HG02798 (cell line): ENCODE data around the gene VPS13D.

Source experiments
- ATAC-seq: cut with Tn5 transposase; IDR thresholded peaks from one replicate; pipeline ENCODE4 v1.9.1; 2021; ENCODE audit warnings: mild to moderate bottlenecking; ENCODE audit not compliant: unreplicated experiment, poor library complexity

VPS13D gene

DNA sequence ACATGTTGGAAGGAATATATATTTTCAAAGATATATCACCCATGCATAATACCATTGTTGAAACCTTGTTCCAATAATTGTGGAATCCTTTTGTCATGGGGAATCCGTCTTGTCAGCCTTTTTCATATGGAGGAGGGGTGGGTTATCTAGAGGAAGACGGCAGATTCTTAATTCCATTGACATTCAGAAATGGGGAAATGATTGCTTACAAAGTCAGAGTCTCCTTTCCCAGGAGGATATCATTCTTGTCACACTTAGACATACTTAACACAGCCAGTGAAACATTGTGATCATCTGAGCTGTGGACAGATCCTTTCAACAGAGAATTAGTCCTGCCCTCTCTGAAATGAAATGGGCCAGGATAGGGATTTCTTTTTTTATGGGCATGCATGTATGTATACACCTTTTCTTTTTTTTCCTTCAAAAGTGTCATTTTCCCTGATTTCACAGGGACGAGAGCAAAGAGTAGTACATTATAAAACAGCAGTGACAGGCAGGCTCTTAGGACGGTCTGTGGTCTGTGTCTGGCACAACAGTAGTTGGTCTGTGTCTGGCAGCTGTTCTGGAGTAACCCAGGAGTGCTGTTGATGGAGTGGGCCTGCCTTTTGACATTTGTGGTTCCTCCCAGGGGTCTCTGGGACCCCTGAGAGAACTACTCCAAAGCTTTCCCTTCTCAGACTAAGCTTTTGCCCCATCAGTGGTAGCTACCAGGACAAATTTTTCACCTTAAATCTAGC, 50.1 kb downstream of the VPS13D start:
- no peak for ATAC-seq

DNA sequence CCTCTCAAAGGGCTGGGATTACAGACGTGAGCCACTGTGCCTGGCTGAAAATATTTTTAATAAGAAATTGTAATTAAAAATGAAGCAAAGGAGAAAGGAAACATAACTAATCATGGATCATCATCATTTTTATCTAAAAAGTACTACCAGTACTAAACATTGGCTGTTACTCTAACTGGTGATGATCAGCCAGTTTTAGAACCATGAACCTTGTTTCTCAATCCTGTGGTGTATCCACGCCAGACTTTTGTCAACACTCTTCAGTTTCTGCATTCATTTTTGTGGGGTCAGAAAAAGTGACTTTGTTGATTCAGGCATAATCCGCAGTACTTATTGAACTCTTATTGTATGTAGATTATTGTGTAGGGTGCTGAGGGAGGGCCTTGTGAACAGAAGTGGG, 52.3 kb downstream of the VPS13D start:
- ATAC-seq, result no peak

DNA sequence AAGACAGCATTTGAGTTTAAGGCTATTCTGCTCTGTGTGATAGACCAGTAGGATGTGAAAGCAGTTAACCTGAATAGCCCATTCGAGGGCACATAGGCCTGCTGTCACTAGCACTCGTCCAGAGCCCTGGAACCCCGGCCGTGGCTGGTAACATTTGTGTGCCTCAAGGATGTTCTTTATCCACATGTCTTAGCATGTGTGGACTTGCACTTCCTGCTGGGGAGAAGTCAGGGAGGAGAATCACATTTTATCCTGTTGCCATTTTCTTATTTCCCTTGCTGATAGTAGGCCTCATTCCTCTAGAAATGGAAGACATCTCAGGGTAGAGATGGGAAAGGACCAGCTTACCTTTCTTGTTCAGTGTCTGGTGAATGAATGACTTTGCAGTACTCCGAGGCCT, 54.7 kb downstream of the VPS13D start:
- ATAC-seq, result no peak

DNA sequence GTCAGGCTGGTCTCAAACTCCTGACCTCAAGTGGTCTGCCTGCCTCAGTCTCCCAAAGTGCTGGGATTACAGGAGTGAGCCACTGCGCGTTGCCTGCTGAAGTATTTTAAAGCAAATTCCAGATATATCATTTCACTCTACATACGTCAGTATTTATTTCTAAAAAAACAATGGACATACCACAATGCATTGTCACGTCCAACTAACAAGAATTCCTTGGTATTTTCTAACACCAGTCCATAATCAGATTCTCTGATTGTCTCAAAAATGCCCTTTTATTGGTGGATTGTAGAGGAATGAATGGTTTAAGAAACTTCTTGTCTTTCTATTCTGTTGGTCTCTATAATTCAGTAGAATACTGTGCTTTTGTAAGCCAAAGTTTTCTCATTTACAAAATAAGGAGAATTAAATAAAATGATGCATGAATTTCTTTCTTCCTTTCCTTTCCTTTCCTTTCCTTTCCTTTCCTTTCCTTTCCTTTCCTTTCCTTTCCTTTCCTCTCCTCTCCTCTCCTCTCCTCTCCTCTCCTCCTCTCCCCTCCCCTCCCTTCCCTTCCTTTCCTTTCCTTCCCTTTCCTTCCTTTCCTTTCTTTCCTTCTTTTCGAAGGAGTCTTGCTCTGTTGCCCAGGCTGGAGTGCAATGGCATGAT, 55.8 kb downstream of the VPS13D start:
- no peak for ATAC-seq

DNA sequence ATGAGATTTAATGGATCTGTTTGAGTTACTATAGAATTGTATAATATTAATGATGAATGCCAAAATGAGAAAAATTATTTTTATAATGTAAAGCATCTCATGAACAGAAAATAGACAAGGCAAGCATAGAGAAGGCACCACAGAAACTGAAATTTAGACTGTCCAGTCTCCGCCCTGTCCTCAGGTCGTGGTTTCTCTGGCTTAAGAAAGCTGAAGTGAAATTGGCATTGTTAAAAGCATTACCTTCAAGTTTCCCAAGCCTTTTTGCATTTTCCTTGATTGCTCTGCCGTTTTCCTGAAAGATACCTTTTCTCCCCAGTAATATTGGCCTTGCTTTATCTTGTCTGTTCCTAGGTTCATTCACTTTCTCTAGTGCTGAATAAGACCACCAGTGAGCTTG, 58.0 kb downstream of the VPS13D start:
- no peak for ATAC-seq

DNA sequence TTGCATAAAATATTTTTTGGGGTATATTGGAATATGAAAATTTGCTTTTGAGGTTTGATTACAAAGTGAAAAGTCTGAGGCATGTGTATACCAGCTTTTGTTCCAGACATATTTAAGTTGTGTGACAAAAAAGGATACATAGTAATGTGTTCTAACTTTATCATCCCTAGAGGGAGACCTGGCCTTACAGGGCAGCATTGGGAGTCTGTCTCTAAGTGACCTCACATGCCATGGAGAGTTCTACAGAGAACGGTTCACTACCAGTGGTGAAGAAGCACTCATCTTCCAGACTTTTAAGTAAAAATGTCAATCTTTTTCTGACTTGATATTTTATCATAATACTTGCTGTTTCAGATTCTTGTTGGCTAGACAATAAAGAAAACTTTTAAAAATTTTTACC, 61.0 kb downstream of the VPS13D start:
- ATAC-seq, result no peak

DNA sequence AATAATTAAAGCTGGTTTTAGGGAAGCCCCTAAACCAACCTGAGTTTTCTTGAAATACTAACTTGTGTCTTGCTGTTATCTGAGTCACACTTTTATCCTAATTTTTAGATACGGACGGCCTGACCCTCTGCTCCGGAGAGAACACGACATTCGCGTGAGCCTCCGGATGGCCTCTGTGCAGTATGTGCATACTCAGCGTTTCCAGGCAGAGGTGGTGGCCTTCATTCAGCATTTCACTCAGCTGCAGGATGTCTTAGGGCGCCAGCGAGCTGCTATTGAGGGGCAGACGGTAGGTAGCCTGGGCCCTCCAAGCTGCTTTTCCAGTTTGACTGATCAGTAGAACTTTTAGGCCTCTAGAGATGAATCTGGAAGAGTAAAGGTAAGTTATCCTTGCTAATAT, 63.6 kb downstream of the VPS13D start:
- ATAC-seq, result no peak

DNA sequence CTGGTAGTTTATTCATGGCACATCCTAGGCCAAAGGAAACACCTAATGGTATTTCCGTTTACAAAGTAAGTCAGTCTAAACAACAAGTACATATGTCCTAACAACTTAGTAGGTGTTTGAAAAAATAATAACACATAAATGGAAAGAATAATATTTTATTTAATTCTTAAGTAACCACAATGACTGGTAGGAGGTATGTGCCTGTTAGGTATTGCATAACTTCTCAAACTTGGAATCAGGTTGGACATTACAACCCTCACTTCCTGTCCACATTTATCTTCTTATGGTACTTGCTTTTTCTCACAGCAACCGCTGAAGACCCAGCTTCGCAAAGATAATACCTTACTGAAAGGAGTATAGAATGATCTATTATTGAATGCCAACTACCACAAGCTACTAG, 64.2 kb downstream of the VPS13D start:
- ATAC-seq, result no peak

DNA sequence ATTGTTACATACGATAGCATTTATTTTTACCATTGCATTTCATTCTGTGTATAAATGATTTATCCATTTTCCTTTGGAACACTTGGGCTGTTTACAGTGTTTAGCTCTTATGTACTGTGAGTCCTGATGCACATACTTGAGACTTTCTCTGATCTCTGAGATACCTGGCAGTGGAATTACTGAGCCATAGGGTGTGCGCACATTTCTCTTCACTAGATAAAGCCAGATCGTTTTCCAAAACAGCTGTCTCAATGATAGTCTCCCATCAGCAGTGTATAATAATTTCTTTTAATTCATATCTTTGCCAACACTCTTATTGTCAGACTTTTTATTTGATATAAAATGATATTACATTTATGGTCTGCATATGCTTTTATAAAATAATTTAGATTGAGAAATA, 66.2 kb downstream of the VPS13D start:
- no peak for ATAC-seq

DNA sequence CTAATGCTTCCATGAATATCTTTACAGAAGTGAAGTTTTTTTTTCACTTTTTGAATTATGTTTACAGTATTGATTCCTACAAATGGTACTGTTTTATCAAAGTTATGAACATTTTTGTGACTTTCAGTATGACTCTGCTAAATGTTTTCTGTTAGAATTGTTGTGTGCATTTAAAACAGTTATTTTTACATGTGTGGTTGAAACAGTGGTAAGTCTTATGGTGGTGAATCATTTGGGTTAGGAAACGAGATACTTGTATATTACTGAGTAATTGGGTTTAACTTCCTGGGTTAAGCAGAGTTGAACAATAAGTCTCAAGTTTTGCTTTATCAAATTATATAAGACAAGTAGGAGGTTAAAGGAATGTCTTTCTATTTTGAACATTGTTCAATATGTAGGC, 66.8 kb downstream of the VPS13D start:
- ATAC-seq, result peak; percentile 43

DNA sequence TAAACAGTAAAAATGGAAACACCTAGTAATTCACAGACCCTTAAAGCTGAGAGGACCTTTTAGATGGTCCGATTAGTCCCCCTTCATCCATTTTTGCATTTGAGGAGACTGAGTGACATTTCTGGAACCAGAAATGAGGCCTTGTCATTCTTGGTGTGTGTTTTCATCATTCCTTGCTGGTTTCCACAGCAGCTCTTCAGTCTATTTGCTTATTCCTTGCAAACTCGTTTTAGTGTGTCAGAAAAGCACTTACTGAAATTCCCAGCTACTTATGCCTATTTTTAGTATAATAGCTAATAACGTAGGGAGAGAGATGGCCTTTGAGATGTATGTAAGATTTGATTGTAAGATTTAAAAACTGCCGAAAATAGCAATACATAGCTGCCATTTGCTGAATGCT, 70.9 kb downstream of the VPS13D start:
- ATAC-seq, result no peak

DNA sequence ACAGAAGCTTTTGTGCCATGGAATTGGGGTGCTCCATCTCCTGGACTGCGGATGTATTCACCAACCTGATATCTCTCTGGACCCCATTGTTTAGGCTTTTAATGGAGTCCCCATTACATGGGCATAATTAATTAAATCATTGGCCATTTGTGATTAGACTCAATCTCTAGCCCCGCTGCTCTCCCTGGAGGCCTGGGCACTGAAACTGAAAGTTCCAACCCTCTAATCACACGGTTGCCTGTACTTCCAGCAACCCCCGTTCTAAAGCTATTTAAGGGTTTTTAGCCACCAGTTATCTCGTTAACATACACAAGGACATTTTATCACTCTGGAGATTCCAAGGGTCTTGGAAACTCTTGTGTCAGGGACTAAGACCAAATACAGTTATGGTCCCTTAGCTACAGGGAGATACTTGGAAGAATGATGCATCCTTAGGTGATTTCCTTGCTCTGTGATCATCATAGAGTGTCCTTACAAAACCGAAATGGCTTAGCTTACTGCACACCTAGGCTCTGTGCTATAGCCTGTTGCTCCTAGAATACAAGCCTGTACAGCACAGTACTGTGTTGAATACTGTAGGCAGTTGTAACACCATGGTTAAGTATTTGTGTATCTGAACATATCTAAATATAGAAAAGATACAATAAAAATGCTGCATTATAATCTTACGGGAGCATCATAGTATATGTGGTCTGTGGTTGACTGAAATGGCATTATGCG, 71.8 kb downstream of the VPS13D start:
- ATAC-seq, result no peak

DNA sequence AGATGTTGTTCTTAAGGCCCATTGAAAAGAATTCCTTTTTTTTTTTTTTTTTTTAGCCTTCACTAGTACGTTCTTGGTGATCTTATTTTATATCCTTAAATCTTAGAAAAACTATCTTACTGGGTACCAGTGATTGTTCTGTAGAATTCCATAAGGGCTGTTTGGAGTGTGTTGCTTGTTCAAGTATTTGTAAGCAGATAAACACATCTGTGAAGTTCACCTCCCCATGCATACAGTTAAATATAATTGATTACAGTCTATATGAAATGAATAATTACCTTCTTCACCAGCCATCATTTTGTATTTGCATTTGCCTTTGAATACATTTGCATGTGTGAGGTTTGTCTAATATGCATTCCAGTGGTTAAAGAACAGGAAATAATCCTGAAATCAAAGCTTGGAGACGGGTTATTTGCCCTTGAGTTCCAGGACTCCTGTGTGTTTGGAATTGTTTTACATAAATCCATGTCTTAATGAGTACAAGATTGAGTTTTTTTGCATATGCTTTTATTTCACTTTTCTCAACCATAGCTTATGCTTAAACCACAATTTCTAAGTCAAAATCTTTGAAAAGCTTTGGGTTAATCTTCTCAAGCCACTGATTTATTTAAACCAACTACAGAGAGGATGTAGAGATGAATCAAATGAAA, 73.1 kb downstream of the VPS13D start:
- no peak for ATAC-seq

DNA sequence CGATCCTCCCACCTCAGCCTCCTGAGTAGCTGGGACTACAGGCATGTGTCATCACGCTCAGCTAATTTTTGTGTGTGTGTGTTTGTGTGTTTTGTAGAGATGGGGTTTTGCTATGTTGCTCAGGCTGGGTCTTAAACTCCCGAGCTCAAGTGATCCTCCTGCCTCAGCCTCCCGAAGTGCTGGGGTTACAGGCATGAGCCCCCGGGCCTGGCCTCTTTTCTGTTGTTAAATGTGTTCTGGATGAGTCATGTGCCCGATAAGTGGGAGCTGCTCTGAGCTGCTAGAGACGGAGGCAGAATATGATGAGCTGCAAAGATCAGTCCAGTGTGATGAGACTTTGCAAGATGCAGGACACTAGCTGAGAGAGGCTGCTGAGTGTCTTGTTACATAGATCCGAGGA, 75.5 kb downstream of the VPS13D start:
- ATAC-seq, result no peak

DNA sequence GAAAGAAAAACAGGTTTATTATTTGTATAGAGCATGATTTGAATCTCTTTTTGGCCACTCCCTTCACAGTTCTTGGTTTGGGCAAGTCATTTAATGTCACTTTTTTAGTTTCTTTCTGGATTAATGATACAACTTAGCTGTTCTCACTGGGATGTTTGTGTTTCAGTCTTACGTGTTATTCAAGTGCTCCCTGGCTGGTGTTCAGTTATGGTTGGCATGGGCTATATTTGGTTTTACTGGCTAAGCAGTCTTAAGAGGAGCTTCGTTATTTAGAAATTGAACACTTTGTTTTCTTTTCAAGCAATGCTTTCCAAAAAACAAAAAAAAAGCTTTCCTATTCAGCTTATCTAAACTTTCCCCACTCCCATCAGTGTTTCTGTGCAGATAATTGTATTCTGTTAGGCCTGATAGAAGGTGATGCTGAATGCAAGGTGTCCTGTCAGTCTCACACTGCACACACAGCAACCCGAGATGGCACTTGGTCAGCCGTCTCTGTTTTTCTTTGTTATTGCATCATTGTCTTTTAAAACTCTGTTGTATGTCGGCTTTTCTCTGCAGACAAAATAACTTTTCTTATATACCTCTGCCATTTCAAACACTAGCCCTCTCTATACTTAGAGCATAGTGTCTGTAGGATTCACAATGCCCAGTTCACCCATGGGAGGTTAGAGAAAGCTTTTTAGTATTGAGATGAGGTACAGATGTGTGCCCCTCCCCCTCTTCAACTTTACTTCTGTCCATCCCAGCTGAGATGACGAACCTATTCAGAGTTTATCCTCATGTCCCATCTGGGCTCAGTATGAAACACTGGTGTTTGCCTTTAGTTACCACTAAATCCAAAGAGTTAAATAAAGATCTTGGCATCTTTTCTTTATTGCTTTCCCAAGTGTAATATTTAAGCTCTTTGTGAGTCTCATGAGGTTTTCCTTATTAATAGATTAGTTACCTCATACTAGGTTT, 80.2 kb downstream of the VPS13D start:
- no peak for ATAC-seq

DNA sequence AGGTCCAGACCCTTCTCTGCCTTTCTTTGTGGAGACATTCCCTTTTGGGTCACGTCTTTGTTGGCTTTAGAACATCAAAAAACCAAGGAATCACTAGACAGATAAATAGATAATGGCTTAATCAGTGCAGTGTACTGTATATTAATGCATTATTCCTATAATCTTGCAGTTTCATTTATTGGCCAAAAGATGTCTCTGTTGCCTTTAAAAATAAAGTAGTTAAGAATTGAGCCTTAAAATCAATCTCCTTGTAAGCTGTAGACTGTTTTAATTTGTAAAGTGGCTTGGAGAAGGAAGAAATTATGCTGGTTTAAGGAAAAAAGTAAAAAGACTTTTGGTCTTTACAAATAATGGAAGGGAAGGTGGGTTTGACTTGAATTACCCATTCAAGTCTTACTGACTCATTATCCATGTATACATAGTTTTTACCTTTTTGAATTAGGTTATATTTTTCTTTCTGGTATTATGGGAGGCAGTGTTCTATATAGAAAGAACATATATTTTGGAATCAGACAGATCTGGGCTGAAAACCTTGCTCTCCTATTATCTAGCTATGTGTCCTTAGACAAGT, 84.6 kb downstream of the VPS13D start:
- ATAC-seq, result no peak

DNA sequence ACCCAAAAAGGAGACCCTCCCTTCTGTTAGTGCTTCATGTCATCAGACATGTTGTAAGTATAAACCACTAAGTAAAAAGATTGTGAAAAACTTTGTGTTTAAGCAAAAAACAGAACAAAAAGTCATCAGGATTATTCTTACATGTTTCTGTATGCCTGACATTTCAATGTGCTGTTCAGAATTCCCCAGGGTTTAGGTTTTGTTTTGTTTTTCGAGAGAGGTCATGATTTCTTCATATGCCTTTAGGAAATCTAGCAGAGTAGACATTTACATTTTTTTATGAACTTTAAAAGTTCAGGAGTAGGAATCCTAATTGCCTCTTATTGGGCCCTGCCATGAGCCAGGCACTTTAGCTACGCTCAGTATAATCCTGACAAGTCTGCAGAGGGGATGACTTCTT, 85.3 kb downstream of the VPS13D start:
- no peak for ATAC-seq

DNA sequence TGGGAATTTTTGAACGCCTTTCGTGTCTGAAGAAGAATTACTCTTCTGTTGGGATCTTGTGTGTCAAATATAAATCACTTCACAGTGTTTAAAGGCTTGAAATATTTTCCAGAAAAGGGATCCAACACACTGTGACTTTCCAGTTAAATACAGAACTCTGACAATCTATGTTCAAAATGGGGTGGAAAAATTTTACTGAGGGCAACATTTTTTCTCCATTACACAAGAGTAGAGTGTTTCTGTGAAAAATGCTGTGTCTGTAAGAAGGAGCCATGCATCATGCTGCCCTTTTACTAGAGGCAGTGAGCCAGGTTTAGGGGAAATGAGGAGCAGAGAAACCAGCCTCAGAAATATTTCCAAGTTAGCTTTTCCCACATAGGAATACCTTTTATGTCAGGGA, 86.5 kb downstream of the VPS13D start:
- no peak for ATAC-seq

DNA sequence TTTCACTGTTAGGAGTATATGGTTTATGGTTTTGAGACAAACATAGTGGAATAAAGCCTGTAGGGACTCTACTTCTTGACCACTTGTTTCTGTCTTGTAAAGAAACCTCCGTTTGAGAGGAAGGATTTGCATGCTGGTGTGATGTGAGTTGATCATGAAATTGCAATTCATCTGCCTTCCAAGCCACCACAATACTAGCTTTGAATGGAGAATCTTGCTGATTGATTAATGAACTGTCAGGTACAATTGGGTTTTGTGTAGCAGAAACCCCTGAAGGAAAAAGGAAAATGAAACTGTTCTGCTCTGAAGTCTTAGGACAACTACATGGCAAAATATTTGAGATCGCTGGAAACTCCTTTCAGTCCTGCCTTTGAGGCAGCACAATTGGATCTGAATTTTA, 90.7 kb downstream of the VPS13D start:
- no peak for ATAC-seq

DNA sequence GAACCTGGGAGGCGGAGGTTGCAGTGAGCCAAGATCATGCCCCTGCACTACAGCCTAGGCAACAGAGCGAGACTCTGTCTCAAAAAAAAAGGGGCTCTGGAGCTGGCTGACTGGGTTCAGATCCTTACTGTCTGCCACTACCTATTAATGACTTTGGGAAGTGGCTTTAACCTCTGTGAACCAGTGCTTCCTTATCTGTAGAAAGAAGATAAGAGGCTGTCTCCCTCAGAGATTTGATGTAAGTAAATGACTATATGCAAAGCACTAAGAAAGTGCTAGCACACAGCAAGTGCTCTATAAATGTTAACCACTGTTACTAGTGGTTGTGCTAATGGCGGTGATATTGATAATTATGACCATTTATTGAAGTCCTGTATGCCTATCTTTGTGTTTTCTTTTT, 94.6 kb downstream of the VPS13D start:
- no peak for ATAC-seq
